ENCODE results near the gene BRME1. TPM values are rescaled to one million over a fixed set of nuclear protein-coding genes. Genes with fewer than 3 reads are reported as not detected.
A peak's percentile ranks its signal among the peaks of the same experiment; 100 is the strongest.

Gene BRME1
- total RNA-seq, 4 donors from 2014 or later: 0.42 to 1.1 (median 0.78) TPM

- Histone ChIP-seq H3K27me3 (peaks cover 0 to 9% (median 0%) of the 10 kb centered on the region in 4 donors), H3K36me3 (no peaks in the 10 kb centered on the region), H3K9me3 (no peaks in the 10 kb centered on the region), H3K27ac (replicated peaks in 1 of 4) (no peak overlapping the region), H3K4me1 (peaks cover 7 to 16% (median 11%) of the 10 kb centered on the region in 4 donors), H3K4me3 (no peak overlapping the region)
- DNase-seq (ENCODE audit: extremely low spot score): no peak
- intact Hi-C loops (cut with DNase I): no loop called here
- WGBS: 65% methylated on average over 24 of the region's 35 CpGs
- no peak for TF ChIP-seq CTCF (IDR thresholded peaks at IDR 0.05)
- no peak for TF ChIP-seq POLR2A (IDR thresholded peaks at IDR 0.05; ENCODE audit: low read depth)
- no peak for TF ChIP-seq POLR2AphosphoS5 (IDR thresholded peaks at IDR 0.05)
- no peak for TF ChIP-seq EP300 (IDR thresholded peaks at IDR 0.05)
These were observed 31.9 kb downstream of the BRME1 start for GRCh38 chr19:13873834-13874515.

GRCh38 chr19:13872695-13873389, 33.1 kb downstream of the BRME1 start:
- H3K27ac ChIP-seq (replicated peaks in 1 of 4): no peak overlapping the region
- intact Hi-C loops (cut with DNase I): no loop called here

GRCh38 chr19:13872339-13872694, 33.6 kb downstream of the BRME1 start:
- intact Hi-C loops (cut with DNase I): no loop called here
- WGBS: 53% methylated on average over 5 of the region's 5 CpGs
- TF ChIP-seq POLR2AphosphoS5 (IDR thresholded peaks at IDR 0.05) (no peak), POLR2A (IDR thresholded peaks at IDR 0.05; ENCODE audit: low read depth) (no peak), EP300 (IDR thresholded peaks at IDR 0.05) (no peak), CTCF (IDR thresholded peaks at IDR 0.05) (no peak)
- H3K36me3 ChIP-seq: no peaks in the 10 kb centered on the region
- H3K27me3 ChIP-seq: peaks cover 0 to 9% (median 0%) of the 10 kb centered on the region in 4 donors
- no peaks in the 10 kb centered on the region for H3K9me3 ChIP-seq
- no peak overlapping the region for H3K27ac ChIP-seq (replicated peaks in 1 of 4)
- DNase-seq (ENCODE audit: extremely low spot score): no peak
- H3K4me1 ChIP-seq: peaks cover 7 to 16% (median 11%) of the 10 kb centered on the region in 4 donors
- peak overlapping the region; percentile 39 to 55 (median 47) for H3K4me3 ChIP-seq

More at GRCh38 chr19:13872695-13873389, 33.1 kb downstream of the BRME1 start:
- peaks cover 0 to 9% (median 0%) of the 10 kb centered on the region in 4 donors for H3K27me3 ChIP-seq
- no peak for DNase-seq (ENCODE audit: extremely low spot score)
- WGBS: 13% methylated on average over 13 of the region's 45 CpGs
- H3K4me1 ChIP-seq: peaks cover 7 to 16% (median 11%) of the 10 kb centered on the region in 4 donors
- no peaks in the 10 kb centered on the region for H3K9me3 ChIP-seq
- peak in 1 of 3 experiments; percentile 5 for TF ChIP-seq CTCF (IDR thresholded peaks at IDR 0.05)
- no peak for TF ChIP-seq POLR2AphosphoS5 (IDR thresholded peaks at IDR 0.05)
- H3K4me3 ChIP-seq: peak overlapping the region; percentile 39 to 55 (median 47)
- H3K36me3 ChIP-seq: no peaks in the 10 kb centered on the region

GRCh38 chr19:13870873-13871272, 35.0 kb downstream of the BRME1 start:
- Histone ChIP-seq H3K4me3 (no peak overlapping the region), H3K27ac (replicated peaks in 1 of 4) (no peak overlapping the region), H3K27me3 (peaks cover 0 to 9% (median 0%) of the 10 kb centered on the region in 4 donors), H3K36me3 (no peaks in the 10 kb centered on the region), H3K9me3 (no peaks in the 10 kb centered on the region), H3K4me1 (peaks cover 13 to 23% (median 18%) of the 10 kb centered on the region in 4 donors)
- TF ChIP-seq CTCF (IDR thresholded peaks at IDR 0.05) (no peak), EP300 (IDR thresholded peaks at IDR 0.05) (no peak), POLR2AphosphoS5 (IDR thresholded peaks at IDR 0.05) (no peak), POLR2A (IDR thresholded peaks at IDR 0.05; ENCODE audit: low read depth) (no peak)
- DNase-seq (ENCODE audit: extremely low spot score): no peak
- intact Hi-C loops (cut with DNase I): no loop called here
- 100% methylated on average over 3 of the region's 4 CpGs for WGBS

All from esophagus muscularis mucosa (tissue), 4 donors.